Upper lobe of left lung (tissue), 4 donors: Measurements from ENCODE around the gene ADCYAP1R1.

ENCODE experiments used
- CTCF ChIP-seq, 6 experiments: fragments of 450-650 bp in 4 of 6; fragments of 200-600 bp in 2 of 6; sonication (generic) in 2 of 6; IDR thresholded peaks; one replicate each; pipeline ENCODE4 v1.5.1; 2016 to 2019; ENCODE audit warnings: antibody characterized with exemption in 6 of 6
- EP300 ChIP-seq, 4 donors: sonication (generic); formaldehyde crosslinking; IDR thresholded peaks; one replicate each; pipeline ENCODE4 v1.5.1; 2017; ENCODE audit warnings: antibody characterized with exemption in 4 of 4, control low read depth in 2 of 4
- POLR2A ChIP-seq, 4 donors: fragments of 450-650 bp; IDR thresholded peaks; one replicate each; pipeline ENCODE4 v1.5.1; 2016 to 2017; ENCODE audit warnings: antibody characterized with exemption in 4 of 4, mild to moderate bottlenecking in 2 of 4
- POLR2AphosphoS5 ChIP-seq, 2 donors: sonication (generic); formaldehyde crosslinking; IDR thresholded peaks; one replicate each; pipeline ENCODE4 v1.5.1; 2017; ENCODE audit warnings: antibody characterized with exemption in 2 of 2

DNA sequence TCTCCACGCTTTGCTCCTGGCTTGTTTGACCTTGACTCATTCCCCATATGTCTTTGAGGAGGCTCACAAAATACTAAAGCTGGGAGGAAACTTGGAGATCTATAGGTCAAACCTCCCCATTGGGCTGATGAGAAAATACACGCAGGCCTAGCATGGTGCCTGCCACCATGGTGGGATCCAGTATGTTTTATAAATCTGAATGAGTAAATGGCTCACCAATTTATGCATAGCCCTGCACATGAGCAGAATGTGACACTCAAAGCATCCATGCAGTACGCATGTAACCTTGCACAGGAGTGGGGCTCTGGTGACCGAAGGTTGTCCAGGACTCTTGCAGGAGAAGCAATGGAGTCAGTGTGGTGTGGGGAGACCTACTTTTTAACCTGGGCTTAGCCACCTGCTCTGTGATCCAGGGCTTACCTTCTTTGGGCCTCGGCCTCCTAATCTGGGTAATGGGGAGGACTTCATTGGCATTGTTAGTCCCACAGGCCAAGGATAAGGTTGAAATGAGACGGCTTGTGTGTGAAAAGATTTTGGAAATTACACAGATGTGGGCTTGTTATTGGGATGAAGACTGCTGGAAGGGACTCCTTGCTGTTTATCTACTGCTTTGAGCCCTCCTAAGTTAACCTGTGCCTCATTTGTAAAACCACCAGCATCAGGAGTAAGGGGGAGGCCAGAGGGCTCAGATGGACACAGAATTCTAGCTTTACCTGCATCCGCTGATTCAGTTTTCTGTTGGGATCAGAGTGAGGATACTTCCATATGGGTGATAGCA, 58.4 kb downstream of the ADCYAP1R1 start:
- TF ChIP-seq CTCF (IDR thresholded peaks at IDR 0.05) (no peak), POLR2A (IDR thresholded peaks at IDR 0.05) (no peak), EP300 (IDR thresholded peaks at IDR 0.05) (no peak), POLR2AphosphoS5 (IDR thresholded peaks at IDR 0.05) (no peak)
